ENCODE data around the gene PPP2R2B. TPM values are rescaled to one million over a fixed set of nuclear protein-coding genes. Genes with fewer than 3 reads are reported as not detected.

PPP2R2B gene
- total RNA-seq, 1 experiment from 2014 or later, result not detected

GRCh38 chr5:146716636-146717035 is 161.9 kb downstream of the PPP2R2B start:
- Histone ChIP-seq H4K20me1 (ENCODE audit: low read length) (no peaks in the 10 kb centered on the region), H3K27ac (ENCODE audit: low read length) (no peak overlapping the region), H3K9me3 (ENCODE audit: low read length) (no peaks in the 10 kb centered on the region), H2AFZ (ENCODE audit: low read length) (no peak overlapping the region), H3K9me2 (replicated peaks; ENCODE audit: low read length) (no peaks in the 10 kb centered on the region), H3K9ac (ENCODE audit: low read length) (no peak overlapping the region), H3K36me3 (ENCODE audit: low read depth, low read length) (no peaks in the 10 kb centered on the region), H3F3A (ENCODE audit: low read length, unreplicated experiment) (no peaks in the 10 kb centered on the region), H3K79me2 (ENCODE audit: low read length) (no peaks in the 10 kb centered on the region), H3K27me3 (ENCODE audit: low read length) (peaks cover 48% of the 10 kb centered on the region), H3K4me3 (ENCODE audit: low read length) (no peak overlapping the region), H3K4me2 (ENCODE audit: low read length) (no peak overlapping the region), H3K4me1 (ENCODE audit: insufficient read depth, low read length) (no peaks in the 10 kb centered on the region)
- BruUV-seq (replicated peaks), result no TSS peak
- ChIA-PET POLR2A (ENCODE audit: unreplicated experiment) (no interaction called here), CTCF (no interaction called here)
- ATAC-seq, result no peak
- DNase-seq, result no peak
- TF ChIP-seq EZH2phosphoT487 (IDR thresholded peaks at IDR 0.05; ENCODE audit: borderline replicate concordance, low read length), result no peak
- TF ChIP-seq EZH2 (IDR thresholded peaks at IDR 0.05; ENCODE audit: low read length, unreplicated experiment), result no peak
- no peak for TF ChIP-seq CTCF (conservative IDR thresholded peaks at IDR 0.05; ENCODE audit: low read depth, low read length)
- intact Hi-C loops (cut with micrococcal nuclease), result no loop called here

- H3K9ac ChIP-seq (ENCODE audit: low read length), result no peak overlapping the region
- no peaks in the 10 kb centered on the region for H3K79me2 ChIP-seq (ENCODE audit: low read length)
- H3K9me2 ChIP-seq (replicated peaks; ENCODE audit: low read length), result no peaks in the 10 kb centered on the region
- intact Hi-C loops (cut with micrococcal nuclease), result no loop called here
- ATAC-seq (no peak), DNase-seq (no peak)
- no peaks in the 10 kb centered on the region for H4K20me1 ChIP-seq (ENCODE audit: low read length)
- H3K9me3 ChIP-seq (ENCODE audit: low read length), result no peaks in the 10 kb centered on the region
- no peak for TF ChIP-seq EZH2 (IDR thresholded peaks at IDR 0.05; ENCODE audit: low read length, unreplicated experiment)
- H3K4me1 ChIP-seq (ENCODE audit: insufficient read depth, low read length), result no peaks in the 10 kb centered on the region
- H3K36me3 ChIP-seq (ENCODE audit: low read depth, low read length), result no peaks in the 10 kb centered on the region
- CTCF ChIA-PET, result no interaction called here
- H2AFZ ChIP-seq (ENCODE audit: low read length), result no peak overlapping the region
- no peak overlapping the region for H3K4me2 ChIP-seq (ENCODE audit: low read length)
- H3K27me3 ChIP-seq (ENCODE audit: low read length), result peaks cover 44% of the 10 kb centered on the region
- no TSS peak for BruUV-seq (replicated peaks)
- H3K27ac ChIP-seq (ENCODE audit: low read length), result no peak overlapping the region
- no peaks in the 10 kb centered on the region for H3F3A ChIP-seq (ENCODE audit: low read length, unreplicated experiment)
- no peak overlapping the region for H3K4me3 ChIP-seq (ENCODE audit: low read length)
- POLR2A ChIA-PET (ENCODE audit: unreplicated experiment), result no interaction called here
Observed at GRCh38 chr5:146710348-146710747, 168.2 kb downstream of the PPP2R2B start.

- no peak for TF ChIP-seq EZH2 (IDR thresholded peaks at IDR 0.05; ENCODE audit: low read length, unreplicated experiment)
- no peak for TF ChIP-seq CTCF (conservative IDR thresholded peaks at IDR 0.05; ENCODE audit: low read depth, low read length)
- TF ChIP-seq EZH2phosphoT487 (IDR thresholded peaks at IDR 0.05; ENCODE audit: borderline replicate concordance, low read length), result no peak
- ChIA-PET CTCF (no interaction called here), POLR2A (ENCODE audit: unreplicated experiment) (no interaction called here)
- Histone ChIP-seq H4K20me1 (ENCODE audit: low read length) (no peaks in the 10 kb centered on the region), H3K9ac (ENCODE audit: low read length) (no peak overlapping the region), H3K27me3 (ENCODE audit: low read length) (peaks cover 19% of the 10 kb centered on the region), H3K4me2 (ENCODE audit: low read length) (no peak overlapping the region), H2AFZ (ENCODE audit: low read length) (no peak overlapping the region), H3F3A (ENCODE audit: low read length, unreplicated experiment) (no peaks in the 10 kb centered on the region), H3K79me2 (ENCODE audit: low read length) (no peaks in the 10 kb centered on the region), H3K9me3 (ENCODE audit: low read length) (no peaks in the 10 kb centered on the region), H3K27ac (ENCODE audit: low read length) (no peak overlapping the region), H3K4me1 (ENCODE audit: insufficient read depth, low read length) (no peaks in the 10 kb centered on the region), H3K9me2 (replicated peaks; ENCODE audit: low read length) (no peaks in the 10 kb centered on the region), H3K36me3 (ENCODE audit: low read depth, low read length) (no peaks in the 10 kb centered on the region), H3K4me3 (ENCODE audit: low read length) (no peak overlapping the region)
- intact Hi-C loops (cut with micrococcal nuclease), result no loop called here
- no TSS peak for BruUV-seq (replicated peaks)
- DNase-seq (no peak), ATAC-seq (no peak)
Observed at GRCh38 chr5:146707316-146707715, 171.2 kb downstream of the PPP2R2B start.

Measured in PC-3 (cell line).